Fibroblast of the conjunctiva (primary cell): Measurements from ENCODE around the gene OLIG2.

Experiments
- DNase-seq: peaks from one replicate; pipeline ENCODE4 v3.0.0-alpha.2; 2010; ENCODE audit warnings: low read depth

The OLIG2 gene

DNA sequence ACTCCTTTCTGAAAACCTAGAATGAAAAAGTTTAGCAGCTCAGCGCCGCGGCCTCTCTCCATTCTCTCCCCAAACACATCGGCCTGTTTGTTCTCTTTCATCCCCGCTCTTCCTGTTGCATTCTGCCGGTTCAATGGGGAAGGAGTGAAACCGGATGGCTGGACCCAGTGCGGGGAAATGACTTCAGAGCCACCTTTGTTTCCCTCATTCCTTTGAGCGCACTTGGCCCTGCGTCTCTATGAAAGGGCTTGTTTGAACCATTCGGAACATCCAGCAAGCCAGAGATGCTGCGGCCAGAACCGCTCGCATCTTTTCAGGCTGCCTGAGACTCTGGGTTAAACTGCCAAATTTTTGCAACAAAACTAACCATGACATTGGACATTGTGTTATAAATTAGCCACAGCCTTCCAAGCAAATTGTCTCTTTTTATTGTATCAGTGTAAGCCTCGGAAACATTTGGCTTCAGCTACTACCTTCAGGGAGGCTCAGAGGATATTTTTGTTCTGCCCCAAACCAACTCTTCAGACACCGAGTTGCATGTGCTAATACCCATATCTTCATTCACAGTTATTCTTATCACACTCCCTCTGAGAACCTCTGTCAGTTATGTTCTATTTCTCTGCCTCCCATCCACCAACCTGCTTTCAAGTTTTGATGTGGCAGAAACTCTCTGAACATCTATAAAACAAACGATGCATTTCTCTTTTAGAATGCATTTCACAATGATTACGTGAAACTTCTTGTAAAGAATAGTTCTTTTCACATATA lies 39.1 kb downstream of the OLIG2 start:
- DNase-seq, result no peak

DNA sequence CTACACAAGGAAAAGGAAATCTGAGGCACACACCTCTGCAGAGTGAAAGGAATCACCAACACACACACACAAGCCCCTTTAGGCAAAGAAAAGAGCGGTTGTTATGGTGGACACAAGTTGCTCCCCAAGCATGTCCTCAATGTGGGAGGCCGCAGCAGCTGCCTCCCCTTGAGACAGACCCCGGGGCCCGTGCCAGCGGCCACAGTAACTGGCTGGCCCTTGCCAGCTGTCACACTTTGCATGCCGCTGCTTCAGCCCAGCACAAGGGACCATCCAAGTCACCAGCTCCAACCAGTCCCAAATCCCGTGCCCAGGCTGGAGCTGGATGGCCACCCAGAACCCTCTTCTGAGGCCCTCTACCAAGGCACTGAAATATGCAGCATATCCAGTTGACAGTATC lies 41.3 kb downstream of the OLIG2 start:
- no peak for DNase-seq

DNA sequence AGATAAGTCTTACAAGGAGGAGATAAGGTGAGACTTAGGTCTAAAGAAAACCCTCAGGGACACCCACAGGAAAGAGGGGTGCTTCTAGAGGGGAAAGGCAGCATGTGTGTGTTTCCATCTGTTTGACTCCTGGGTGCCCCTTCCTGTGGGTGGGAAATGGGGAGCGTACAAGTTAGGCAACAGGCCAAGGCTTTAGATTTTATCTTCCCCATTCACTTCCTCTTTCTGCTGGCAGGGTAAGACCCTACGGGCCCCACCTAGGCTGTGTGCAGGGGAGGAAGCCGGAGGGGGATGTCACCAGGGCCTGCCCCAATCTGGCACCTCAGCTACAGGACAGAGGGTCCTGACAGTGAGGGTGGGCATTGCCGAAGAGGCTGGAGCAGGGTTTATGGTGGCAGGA lies 41.7 kb downstream of the OLIG2 start:
- no peak for DNase-seq

DNA sequence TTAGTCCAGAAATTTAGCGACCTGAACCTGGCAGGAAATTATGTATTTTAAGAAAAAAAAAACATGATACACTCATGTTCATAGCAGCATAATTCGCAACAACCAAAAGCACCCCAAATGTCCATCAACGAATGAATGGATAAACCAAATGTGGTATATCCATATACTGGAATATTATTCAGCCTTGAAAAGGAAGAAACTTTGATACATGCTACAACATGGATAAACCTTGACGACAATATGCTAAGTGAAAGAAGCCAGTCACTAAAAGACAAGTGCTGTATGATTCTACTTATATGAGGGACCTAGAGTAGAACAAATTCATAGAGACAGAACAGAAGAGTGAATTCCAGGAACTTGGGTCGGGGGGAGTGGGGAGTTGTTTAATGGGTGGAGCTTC lies 43.5 kb downstream of the OLIG2 start:
- no peak for DNase-seq

DNA sequence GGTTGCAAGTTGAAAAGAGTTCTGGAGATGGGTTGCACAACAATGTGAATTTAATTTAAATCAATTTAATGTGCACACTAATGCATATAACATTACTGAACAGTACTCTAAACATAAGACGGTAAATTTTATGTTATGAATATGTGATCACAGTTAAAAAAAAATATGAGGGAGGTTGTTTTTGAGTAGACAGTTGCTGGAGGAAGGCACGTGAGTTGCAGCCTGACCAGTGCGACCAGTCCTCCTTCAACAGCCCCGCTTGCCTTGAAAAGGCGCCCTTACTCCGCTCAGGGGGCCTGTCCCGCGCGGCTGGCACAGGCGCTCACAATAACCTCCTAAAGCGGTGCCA lies 43.9 kb downstream of the OLIG2 start:
- no peak for DNase-seq

DNA sequence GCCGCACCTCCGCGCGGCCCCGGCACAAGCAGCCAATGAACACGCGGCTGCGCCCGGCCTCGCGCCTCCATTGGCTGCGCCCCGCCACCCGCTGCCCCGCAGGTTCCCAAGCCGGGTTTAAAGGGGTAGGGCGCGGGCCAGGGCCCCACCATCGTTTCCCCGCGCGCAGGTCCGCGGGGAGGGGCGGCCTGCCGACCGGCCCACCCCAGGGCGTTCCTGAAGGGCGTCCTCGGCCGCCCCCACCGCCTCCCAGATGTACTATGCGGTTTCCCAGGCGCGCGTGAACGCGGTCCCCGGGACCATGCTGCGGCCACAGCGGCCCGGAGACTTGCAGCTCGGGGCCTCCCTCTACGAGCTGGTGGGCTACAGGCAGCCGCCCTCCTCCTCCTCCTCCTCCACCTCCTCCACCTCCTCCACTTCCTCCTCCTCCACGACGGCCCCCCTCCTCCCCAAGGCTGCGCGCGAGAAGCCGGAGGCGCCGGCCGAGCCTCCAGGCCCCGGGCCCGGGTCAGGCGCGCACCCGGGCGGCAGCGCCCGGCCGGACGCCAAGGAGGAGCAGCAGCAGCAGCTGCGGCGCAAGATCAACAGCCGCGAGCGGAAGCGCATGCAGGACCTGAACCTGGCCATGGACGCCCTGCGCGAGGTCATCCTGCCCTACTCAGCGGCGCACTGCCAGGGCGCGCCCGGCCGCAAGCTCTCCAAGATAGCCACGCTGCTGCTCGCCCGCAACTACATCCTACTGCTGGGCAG lies 44.4 kb downstream of the OLIG2 start, which contains the start of gene OLIG1:
TSS of gene OLIG1 (plus strand) at position 148 of the 750 bp plus-strand sequence. CDS start at position 254, 106 bp downstream.
- no peak for DNase-seq

DNA sequence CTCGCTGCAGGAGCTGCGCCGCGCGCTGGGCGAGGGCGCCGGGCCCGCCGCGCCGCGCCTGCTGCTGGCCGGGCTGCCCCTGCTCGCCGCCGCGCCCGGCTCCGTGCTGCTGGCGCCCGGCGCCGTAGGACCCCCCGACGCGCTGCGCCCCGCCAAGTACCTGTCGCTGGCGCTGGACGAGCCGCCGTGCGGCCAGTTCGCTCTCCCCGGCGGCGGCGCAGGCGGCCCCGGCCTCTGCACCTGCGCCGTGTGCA lies 44.9 kb downstream of the OLIG2 start:
- no peak for DNase-seq

DNA sequence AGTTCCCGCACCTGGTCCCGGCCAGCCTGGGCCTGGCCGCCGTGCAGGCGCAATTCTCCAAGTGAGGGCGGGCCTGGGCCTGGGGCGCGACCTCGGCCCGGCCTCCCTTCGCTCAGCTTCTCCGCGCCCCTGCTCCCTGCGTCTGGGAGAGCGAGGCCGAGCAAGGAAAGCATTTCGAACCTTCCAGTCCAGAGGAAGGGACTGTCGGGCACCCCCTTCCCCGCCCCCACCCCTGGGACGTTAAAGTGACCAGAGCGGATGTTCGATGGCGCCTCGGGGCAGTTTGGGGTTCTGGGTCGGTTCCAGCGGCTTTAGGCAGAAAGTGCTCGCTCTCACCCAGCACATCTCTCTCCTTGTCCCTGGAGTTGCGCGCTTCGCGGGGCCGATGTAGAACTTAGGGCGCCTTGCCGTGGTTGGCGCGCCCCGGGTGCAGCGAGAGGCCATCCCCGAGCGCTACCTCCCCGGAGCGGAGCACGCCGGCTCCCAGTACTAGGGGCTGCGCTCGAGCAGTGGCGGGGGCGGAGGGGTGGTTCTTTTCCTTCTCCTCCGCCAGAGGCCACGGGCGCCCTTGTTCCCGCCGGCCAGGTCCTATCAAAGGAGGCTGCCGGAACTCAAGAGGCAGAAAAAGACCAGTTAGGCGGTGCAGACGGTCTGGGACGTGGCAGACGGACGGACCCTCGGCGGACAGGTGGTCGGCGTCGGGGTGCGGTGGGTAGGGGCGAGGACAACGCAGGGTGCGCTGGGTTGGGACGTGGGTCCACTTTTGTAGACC lies 45.4 kb downstream of the OLIG2 start:
- DNase-seq, result no peak

DNA sequence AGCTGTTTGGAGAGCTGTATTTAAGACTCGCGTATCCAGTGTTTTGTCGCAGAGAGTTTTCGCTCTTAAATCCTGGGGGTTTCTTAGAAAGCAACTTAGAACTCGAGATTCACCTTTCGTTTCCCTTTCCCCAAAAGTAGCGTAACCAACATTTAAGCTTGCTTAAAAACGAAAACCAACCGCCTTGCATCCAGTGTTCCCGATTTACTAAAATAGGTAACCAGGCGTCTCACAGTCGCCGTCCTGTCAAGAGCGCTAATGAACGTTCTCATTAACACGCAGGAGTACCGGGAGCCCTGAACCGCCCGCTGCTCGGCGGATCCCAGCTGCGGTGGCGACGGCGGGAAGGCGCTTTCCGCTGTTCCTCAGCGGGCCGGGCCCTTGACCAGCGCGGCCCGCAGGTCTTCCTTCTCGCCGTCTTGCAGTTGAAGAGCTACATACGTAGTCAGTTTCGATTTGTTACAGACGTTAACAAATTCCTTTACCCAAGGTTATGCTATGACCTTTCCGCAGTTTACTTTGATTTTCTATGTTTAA lies 46.1 kb downstream of the OLIG2 start:
- DNase-seq, result no peak

DNA sequence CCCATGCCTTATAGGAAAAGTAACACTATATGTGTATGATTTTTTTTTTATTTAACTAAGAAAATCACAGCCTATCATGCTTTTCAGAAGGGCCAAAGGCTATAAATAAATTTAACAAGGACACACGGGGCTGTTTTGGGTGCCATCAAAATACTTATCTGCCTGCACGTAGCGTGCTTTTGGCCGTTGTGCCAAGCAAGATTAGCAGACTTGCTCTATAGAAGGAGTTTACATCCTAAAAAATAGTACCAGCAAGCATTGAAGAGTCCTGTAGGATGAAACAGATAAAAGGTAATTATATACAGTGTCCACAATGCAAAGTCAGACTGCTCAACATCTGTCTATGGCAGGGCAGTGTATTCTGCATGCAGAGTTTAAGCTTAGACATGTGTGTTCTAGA lies 47.9 kb downstream of the OLIG2 start:
- no peak for DNase-seq

DNA sequence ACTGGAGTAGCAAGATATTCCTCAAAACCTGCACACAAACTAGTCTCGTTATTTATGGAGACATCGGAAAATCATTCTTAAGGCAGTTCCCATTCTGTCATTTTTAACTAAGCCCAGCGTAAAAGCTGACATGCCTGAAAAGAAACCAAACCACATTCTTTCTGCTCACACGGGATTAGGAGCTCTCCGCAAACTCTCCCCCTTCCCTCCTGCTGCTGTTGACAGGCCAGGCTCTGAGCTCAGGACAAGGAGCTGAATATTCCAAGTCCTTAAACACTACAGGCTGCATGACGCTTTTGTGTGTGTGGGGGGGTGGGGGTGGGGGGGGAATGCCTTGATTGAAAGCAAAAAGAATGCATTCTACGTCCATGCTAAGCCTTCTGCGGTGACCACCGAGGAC lies 49.4 kb downstream of the OLIG2 start:
- DNase-seq, result no peak

DNA sequence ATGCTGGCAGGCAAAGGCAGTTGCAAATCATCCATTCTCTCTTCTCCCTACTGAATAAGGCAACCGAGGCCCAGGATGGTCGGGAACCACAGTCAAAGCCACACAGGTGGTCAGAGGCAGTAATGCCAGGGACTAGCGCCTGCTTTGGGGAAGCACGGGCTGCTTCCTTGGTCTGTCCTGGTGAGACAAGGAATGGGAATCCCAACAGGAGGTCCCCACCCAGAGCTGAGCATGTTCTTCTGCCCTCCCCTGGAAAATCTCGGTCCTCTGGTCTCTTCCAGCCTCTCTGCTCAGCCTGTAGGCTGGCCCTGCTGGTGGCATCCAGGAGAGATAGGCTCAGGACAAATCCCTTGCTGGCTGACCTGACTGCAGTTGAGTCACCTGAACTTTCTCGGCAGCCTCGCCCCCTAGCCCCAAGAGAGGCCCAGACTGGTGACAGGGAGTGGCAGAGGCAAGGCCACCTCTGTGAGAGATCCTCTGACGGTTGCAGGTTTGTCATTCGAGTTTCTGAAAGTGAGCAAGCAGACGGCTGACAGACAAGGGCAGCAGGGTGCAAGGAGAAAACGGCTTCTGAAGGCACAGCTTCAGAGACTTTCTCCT lies 50.0 kb downstream of the OLIG2 start:
- DNase-seq, result no peak

DNA sequence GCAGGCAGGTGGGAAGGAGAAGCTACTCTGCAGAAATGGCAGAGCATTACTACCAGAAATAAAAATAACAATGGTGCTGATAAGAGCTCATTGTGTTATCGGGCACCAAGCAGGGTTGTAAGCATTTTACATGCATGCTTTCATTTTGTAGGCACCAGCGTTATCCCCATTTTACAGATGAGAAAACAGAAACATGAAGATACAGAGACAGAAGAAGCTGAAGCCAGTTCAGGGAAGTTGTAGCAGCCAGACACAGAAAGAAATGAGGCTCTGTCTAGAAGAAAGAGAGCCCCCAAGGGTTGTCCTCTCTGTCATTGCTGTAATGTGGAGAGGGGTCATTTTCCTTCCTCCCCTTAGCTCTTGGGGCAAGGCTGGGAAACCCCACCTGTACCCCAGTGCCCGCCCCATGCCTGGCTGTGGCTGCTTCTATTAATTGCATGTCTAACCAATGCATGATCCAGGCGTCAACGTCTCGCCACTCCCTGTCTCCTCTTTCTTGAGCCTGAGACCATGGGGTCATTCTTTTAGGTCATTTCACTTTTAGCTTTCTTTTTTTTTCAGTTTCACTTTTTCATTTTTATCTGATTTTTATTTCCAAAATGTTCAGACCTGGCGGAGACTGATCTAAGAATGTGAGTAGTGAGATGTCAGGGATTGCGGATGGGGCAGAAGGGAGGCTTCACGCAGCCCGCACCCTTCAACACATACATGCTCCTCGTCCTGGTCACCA lies 51.0 kb downstream of the OLIG2 start:
- DNase-seq, result no peak
